Adipocyte (in vitro differentiated cells): ENCODE results near the gene SUCO.

Experiments
- DNase-seq: peaks from one replicate; pipeline ENCODE4 v3.0.0-alpha.2; 2015; ENCODE audit warnings: low read depth
- H3K27me3 ChIP-seq: replicated peaks from 2 replicates; pipeline ENCODE4 v1.7.0; 2013; ENCODE audit warnings: mild to moderate bottlenecking, low read length, moderate library complexity; ENCODE audit not compliant: control insufficient read depth, insufficient read depth
- H3K36me3 ChIP-seq: 2 replicates; pipeline ENCODE4 v1.7.0; 2013; ENCODE audit warnings: low read length, mild to moderate bottlenecking, moderate library complexity; ENCODE audit not compliant: control insufficient read depth, insufficient read depth, severe bottlenecking
- H3K4me1 ChIP-seq: 2 replicates; pipeline ENCODE4 v1.7.0; 2013; ENCODE audit warnings: mild to moderate bottlenecking, low read length, moderate library complexity; ENCODE audit not compliant: control insufficient read depth, insufficient read depth
- H3K4me3 ChIP-seq: 2 replicates; pipeline ENCODE4 v1.7.0; 2013; ENCODE audit warnings: mild to moderate bottlenecking, low read length, moderate library complexity
- H3K9ac ChIP-seq: 2 replicates; pipeline ENCODE4 v1.7.0; 2013; ENCODE audit warnings: mild to moderate bottlenecking, low read length, moderate library complexity
- H3K9me3 ChIP-seq: 2 replicates; pipeline ENCODE4 v1.7.0; 2013; ENCODE audit warnings: mild to moderate bottlenecking, low read length, moderate library complexity; ENCODE audit not compliant: control insufficient read depth

Gene SUCO

GRCh38 chr1:172650474-172651193 lies 117.7 kb downstream of the SUCO start:
- Histone ChIP-seq H3K9me3 (no peaks in the 10 kb centered on the region), H3K4me3 (no peak overlapping the region), H3K9ac (no peak overlapping the region), H3K27me3 (no peaks in the 10 kb centered on the region), H3K4me1 (no peaks in the 10 kb centered on the region), H3K36me3 (no peaks in the 10 kb centered on the region)
- no peak for DNase-seq

- H3K36me3 ChIP-seq, result no peaks in the 10 kb centered on the region
- H3K4me1 ChIP-seq, result no peaks in the 10 kb centered on the region
- no peak overlapping the region for H3K4me3 ChIP-seq
These were observed 120.2 kb downstream of the SUCO start for GRCh38 chr1:172653015-172653709.

GRCh38 chr1:172654535-172654934 lies 121.6 kb downstream of the SUCO start:
- Histone ChIP-seq H3K9ac (no peak overlapping the region), H3K36me3 (no peaks in the 10 kb centered on the region), H3K27me3 (no peaks in the 10 kb centered on the region), H3K4me3 (no peak overlapping the region), H3K9me3 (no peaks in the 10 kb centered on the region), H3K4me1 (no peaks in the 10 kb centered on the region)
- DNase-seq, result peak; percentile 64

More at GRCh38 chr1:172653015-172653709, 120.2 kb downstream of the SUCO start:
- Histone ChIP-seq H3K9ac (no peak overlapping the region), H3K9me3 (no peaks in the 10 kb centered on the region), H3K27me3 (no peaks in the 10 kb centered on the region)
- DNase-seq, result no peak

- no peak overlapping the region for H3K9ac ChIP-seq
- H3K27me3 ChIP-seq, result no peaks in the 10 kb centered on the region
- no peaks in the 10 kb centered on the region for H3K36me3 ChIP-seq
- no peak for DNase-seq
- H3K9me3 ChIP-seq, result no peaks in the 10 kb centered on the region
- no peak overlapping the region for H3K4me3 ChIP-seq
- no peaks in the 10 kb centered on the region for H3K4me1 ChIP-seq
These were observed 123.6 kb downstream of the SUCO start for GRCh38 chr1:172656576-172656975.

GRCh38 chr1:172657586-172657985 lies 124.6 kb downstream of the SUCO start:
- Histone ChIP-seq H3K4me3 (no peak overlapping the region), H3K4me1 (no peaks in the 10 kb centered on the region), H3K9me3 (no peaks in the 10 kb centered on the region), H3K36me3 (no peaks in the 10 kb centered on the region), H3K9ac (no peak overlapping the region), H3K27me3 (no peaks in the 10 kb centered on the region)
- no peak for DNase-seq

- DNase-seq, result no peak
- H3K4me3 ChIP-seq, result no peak within 1 kb of the TSS
- H3K4me1 ChIP-seq, result no peaks in the 10 kb centered on the region
- no peaks in the 10 kb centered on the region for H3K9me3 ChIP-seq
- H3K36me3 ChIP-seq, result no peaks in the 10 kb centered on the region
- H3K27me3 ChIP-seq, result no peaks in the 10 kb centered on the region
- no peak within 1 kb of the TSS for H3K9ac ChIP-seq
These were observed 126.0 kb downstream of the SUCO start, which contains the start of gene FASLG for GRCh38 chr1:172658871-172659453. Gene FASLG (plus strand): TSS chr1:172659103. CDS start chr1:172659202, 99 bp downstream.

DNA sequence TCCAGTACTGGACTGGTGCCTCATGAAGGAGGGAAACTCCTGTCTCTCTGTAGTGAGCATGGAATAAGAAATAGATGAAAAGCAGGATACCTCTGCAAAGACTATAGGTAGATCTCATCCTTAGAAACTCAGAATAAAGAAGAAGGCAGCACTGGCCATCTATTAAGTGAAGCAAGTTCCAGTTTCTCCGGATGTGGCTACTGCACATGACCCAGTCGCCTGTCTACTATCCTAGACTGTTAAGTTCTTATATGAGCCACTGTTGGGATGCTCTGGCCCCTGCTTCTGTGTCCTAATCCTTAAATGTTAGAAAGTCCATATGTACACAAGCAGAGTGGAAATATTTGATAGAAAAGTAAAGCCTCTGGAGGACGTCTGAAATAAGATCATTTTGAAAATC lies 128.2 kb downstream of the SUCO start:
- Histone ChIP-seq H3K4me3 (no peak overlapping the region), H3K36me3 (no peaks in the 10 kb centered on the region), H3K9ac (no peak overlapping the region), H3K27me3 (no peaks in the 10 kb centered on the region), H3K4me1 (no peaks in the 10 kb centered on the region), H3K9me3 (no peaks in the 10 kb centered on the region)
- DNase-seq, result no peak
